Endothelial cell of hepatic sinusoid (primary cell): ENCODE results near the gene SHC4.
"Not testable (repeated sequence)": the region's sequence is repeated elsewhere in the genome, so short reads cannot be mapped to it uniquely, and the experiment has no call there.

Source experiments
- in situ Hi-C: cut with HindIII; loops from 2 replicates; pipeline ENCODE4 v1.10.0; 2017; ENCODE audit warnings: low sequenced_read_pairs

Gene SHC4

GRCh38 chr15:48925714-48926223 is 38.0 kb downstream of the SHC4 start:
- in situ Hi-C loops = no loop called here

- in situ Hi-C loops = no loop called here
Measured at GRCh38 chr15:48924528-48925393, 39.0 kb downstream of the SHC4 start.

DNA sequence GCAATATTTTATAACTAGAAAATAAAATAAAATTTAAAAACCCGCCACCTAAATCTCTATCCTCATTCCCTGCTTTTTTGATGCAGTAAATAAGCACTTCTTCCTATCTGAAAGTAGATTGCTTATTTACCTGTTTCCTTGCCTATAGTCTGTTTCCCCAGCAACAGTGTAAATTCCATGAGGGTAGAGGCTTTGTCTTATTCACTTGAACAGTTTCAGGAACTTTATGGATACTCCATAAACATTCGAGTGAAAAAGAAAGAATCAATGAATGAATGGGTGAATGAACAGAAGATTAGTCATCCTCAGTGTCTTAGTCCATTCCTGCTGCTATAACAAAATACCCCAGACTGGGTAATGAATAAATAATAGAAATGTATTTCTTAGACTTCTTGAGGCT is 41.7 kb downstream of the SHC4 start:
- in situ Hi-C loops = no loop called here

DNA sequence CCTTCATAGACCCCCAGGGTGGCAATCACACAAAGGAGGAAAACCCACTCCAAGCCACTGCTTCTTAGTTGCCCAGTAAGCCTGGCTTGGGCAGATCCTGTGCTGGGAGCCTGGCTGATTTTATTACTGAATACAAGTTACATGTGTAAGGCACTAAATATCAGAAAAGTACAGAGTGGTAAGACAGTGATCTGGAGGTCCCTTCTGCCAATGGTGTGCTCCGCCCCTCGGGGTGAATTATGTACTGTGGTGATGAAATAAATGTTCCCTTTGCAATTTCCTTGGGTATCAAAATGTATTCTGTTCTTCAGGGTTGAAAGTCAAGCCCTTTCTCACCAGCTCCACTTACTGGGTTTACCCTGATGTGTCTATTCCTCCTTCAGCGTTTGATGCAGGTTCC is 47.0 kb downstream of the SHC4 start:
- in situ Hi-C loops = no loop called here

DNA sequence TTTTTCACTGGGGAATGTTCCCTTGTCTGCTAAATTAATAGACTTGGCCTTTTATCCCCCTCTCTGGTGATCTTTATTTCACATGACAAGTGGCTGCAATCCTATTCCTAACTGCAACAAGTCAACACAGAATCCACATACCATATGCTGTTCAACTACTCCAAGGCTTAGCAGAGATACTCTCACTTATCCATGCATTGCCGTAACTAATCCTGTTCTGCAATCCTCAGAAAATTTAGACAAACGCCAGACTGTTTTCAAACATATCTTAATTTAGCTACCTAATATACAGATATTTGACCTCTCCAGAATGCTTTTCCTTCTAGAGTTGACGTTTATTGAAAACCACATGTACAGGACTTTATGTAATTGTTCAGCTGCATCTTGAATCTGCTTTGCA is 47.9 kb downstream of the SHC4 start:
- in situ Hi-C loops = no loop called here

GRCh38 chr15:48914717-48915116 is 49.0 kb downstream of the SHC4 start:
- in situ Hi-C loops = no loop called here

GRCh38 chr15:48913141-48913540 is 50.6 kb downstream of the SHC4 start:
- in situ Hi-C loops = no loop called here

GRCh38 chr15:48910554-48910953 is 53.2 kb downstream of the SHC4 start:
- in situ Hi-C loops = not testable (repeated sequence)

DNA sequence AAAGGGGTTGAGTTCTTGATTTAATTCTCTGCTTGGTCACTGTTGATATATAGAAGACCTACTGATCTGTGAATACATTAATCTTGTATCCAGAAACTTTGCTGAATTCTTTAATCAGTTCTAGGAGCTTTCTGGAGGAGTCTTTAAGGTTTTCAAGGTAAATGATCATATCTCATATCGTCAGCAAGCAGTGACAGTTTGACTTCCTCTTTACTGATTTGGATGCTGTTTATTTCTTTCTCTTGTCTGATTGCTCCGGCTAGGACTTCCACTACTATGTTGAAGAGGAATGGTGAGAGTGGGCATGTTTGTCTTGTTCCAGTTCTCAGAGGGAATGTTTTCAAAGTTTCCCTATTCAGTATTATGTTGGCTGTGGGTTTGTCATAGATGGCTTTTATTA is 54.4 kb downstream of the SHC4 start:
- in situ Hi-C loops = not testable (repeated sequence)

GRCh38 chr15:48905847-48906246 is 57.9 kb downstream of the SHC4 start:
- in situ Hi-C loops = no loop called here

GRCh38 chr15:48905216-48905615 is 58.5 kb downstream of the SHC4 start:
- in situ Hi-C loops = no loop called here

DNA sequence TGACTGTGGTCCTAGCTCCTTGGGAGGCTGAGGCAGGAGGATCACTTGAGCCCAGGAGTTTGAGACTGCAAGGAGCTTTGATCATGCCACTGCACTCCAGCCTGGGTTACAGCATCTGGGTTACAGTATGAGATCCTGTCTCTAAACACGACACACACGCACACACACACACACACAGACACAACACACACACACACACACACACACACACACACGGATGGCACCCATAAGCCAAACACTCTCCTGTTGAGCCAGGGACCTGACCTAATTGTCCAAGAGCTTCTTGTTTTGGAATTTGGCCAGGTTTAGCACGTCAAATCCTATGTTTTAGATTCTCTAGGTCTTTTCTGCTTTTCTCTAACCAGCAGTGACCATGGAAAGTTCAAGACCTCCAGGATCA is 59.0 kb downstream of the SHC4 start:
- in situ Hi-C loops = no loop called here

GRCh38 chr15:48899793-48900192 is 63.9 kb downstream of the SHC4 start:
- in situ Hi-C loops = no loop called here

GRCh38 chr15:48898446-48898845 is 65.3 kb downstream of the SHC4 start:
- in situ Hi-C loops = no loop called here

- in situ Hi-C loops = no loop called here
Measured at GRCh38 chr15:48898032-48898431, 65.7 kb downstream of the SHC4 start.

GRCh38 chr15:48896869-48897814 is 66.6 kb downstream of the SHC4 start:
- in situ Hi-C loops = no loop called here

DNA sequence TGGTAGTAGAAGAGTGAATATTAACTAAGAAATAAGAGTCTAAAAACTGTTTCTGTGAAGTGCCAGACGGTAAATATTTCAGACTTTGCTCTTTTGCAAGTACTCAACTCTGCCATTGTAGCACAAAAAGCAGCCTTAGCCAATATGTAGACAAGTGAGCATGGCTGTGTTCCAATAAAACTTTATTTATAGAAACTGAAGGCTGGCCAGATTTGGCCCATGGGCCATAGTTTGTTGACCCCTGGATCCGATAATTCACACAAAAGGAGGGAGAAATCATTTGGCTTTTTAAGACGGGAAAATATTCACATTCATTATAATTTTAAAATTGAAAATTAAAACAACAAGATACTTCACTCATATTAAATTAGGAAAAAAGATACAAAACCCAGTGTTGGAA is 70.4 kb downstream of the SHC4 start:
- in situ Hi-C loops = no loop called here

GRCh38 chr15:48891232-48891765 is 72.4 kb downstream of the SHC4 start:
- in situ Hi-C loops = no loop called here

GRCh38 chr15:48890375-48890972 is 73.2 kb downstream of the SHC4 start:
- in situ Hi-C loops = no loop called here

GRCh38 chr15:48889925-48890324 is 73.8 kb downstream of the SHC4 start:
- in situ Hi-C loops = no loop called here

DNA sequence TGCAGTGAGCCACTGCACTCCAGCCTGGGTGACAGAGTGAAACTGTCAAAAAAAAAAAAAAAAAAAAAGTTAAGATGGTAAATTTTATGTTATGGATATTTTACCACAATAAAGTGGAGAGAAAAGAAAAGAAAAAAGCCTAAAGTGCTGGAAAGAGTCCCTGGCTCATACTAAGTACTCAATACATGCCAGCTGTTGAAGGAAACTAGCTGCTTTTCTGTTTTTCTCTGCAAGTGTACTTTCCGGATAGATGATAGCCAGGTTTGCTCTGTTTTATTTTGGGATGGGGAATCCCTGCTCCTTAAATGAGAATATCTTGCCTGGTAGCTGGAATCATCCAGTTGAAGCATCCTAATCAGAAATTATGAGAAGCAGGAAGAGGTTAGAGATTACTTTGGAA is 74.9 kb downstream of the SHC4 start:
- in situ Hi-C loops = no loop called here
